GM10847 (cell line): ENCODE measurements around the gene KY.

Experiments used
- POLR2A ChIP-seq: IDR thresholded peaks from 2 replicates; pipeline ENCODE4 v1.6.1; 2011; ENCODE audit not compliant: insufficient read length; ENCODE audit errors: extremely low read depth

The KY gene, protein sequence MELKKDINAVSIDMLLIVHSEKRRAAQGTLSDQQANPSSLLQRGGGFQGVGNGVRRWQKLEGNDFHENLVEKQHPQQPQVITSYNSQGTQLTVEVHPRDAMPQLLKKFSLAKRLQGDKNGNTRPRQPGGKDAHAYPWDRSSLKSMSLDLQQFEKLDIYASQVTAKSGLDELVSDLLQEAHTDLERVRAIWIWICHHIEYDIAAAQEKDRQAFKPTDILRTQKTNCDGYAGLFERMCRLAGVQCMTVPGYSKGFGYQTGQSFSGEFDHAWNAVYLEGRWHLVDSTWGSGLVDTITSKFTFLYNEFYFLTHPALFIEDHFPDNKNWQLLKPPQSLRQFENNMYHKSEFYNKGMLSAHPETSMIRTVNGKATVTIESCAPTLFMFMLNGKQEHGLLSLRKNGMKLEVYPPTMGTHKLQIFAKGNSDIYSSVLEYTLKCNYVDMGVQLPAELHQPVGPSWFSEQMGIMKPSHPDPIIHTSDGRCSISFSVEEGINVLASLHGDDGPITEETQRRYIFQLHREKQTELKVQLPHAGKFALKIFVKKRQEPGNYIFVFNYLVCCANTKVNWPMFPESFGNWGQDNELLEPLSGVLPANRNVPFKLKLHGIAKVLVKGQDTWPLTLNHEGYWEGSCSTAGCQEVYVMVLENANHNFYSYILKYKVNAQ

DNA sequence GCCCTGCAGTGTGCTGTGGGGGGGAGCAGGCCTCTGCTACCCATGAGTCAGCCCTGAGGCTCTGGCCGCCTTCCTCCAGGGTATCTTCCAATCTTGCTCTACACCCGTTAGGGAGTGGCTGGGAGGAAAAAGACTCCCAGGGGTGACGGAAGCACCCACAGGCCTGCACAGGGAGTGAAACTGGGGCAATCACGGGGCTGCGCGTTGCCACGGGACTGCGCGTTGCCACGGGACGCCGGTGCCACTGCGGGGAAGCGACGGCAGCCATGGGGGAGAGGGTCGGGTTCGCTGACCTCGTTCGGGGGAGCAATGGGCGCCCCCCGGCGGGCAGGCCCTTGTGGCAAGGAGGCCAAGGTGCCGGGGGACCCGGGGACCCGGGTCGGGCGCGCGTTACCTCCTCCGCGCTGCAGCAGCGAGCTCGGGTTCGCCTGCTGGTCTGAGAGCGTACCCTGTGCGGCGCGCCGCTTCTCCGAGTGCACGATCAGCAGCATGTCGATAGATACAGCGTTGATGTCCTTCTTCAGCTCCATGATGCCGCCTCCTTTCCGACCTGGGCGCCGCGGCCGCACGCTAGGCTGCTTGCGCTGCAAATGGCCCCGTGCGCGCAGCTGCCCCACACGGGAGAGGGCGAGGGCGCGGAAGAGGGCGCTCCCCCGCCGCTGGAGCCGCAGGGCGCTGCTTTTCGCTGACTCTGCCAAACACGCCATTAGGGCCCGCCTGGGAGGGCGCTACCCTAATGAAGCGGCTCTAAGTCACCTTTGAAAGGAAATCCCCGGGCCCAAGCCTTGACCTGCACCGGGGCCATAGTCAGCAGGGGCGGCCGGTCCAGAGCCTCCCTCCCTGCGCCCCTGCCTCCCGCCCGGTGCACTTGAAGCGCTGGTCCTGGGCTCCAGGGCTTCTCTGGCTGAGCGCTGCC, at the start of gene KY:
Gene KY, minus strand, starts transcription at position 592 of the 916 bp plus-strand sequence. Its CDS starts 62 bp downstream, at position 530.
- no peak for TF ChIP-seq POLR2A

DNA sequence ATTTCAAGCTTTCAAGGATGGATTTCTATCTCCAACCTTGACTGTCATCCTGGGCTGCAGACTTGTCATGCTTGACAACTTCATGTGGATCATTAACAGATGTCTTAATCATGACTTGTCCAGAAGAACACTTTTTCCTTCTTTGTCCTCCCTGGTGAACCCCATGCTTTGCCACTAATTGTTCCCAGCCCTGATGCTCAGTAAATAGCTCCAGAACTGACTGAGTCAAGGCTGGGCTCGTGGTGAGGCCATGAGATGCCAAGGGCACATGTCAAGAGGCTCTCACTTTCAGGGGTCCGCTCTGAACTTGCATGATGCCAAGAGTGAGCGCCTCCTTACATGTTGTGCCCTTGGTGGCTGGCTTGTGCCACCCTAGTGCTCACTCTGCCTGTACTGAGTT, 48.9 kb upstream of the KY start:
- no peak for TF ChIP-seq POLR2A

DNA sequence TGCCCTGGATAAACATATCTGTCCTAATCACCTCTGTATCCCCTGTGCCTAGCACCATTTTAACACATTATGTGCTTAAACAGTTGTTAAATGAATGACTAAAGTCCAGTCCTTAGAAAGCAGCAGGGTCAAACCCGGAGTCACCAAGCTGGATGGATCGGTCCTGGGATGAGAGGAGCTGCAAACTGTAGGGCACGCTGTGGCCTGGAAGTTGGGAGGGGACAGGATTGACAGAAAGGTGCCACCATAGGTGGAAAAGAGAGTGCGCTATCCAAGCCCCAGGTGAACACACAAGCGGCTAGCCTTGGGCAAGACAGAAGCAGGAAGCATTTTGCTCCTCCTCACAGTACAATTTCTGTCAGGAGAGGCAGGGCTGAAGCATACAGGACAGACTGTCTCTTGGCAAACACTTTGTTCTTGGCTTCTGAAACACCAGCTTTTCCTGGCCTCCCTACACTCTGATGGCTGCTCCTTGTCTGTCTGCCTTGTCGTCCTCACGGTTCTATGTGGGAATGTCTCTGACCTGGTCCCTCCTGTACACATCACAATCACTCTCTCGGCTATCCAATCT, 48.4 kb upstream of the KY start:
- no peak for TF ChIP-seq POLR2A

DNA sequence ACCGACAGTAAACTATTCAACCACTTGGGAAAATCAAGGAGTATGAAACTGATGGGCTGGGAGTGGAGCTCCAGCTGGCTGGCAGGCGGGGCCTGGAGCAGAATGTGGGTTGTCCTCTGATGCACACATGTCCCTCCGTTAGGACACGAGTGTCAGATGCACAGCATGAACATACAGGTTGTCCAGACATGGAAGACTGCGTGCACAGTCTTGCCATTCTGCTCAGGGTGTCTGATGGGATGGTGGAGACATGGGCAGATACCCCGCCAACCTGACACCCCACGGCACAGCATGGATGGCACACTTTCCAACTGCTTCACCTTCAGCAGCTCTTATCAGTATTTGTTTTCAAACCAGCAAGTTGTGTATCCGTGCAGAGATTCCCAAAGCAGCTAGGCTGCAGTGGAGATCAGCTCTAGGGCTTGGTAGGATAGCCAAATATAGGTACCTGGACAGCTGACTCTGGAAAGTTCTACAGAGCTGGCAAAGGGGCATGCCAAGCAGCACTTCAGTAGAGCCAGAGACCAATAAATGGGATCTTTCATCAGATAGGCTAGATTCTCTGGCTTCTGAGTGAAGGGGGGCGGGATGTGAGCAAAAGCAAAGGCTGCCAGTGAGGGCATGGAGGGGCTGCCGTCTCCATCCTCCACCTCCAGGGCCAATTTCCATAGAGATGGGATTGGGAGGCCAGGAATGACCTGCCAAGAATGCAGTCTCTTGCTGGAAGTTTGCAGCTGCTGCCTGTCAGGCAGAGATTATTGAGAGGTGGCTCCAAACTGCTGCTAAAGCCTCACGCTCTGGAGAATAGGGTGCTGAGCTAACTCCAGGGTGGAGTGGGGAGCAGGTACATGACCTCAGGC, 47.2 kb upstream of the KY start:
- no peak for TF ChIP-seq POLR2A

DNA sequence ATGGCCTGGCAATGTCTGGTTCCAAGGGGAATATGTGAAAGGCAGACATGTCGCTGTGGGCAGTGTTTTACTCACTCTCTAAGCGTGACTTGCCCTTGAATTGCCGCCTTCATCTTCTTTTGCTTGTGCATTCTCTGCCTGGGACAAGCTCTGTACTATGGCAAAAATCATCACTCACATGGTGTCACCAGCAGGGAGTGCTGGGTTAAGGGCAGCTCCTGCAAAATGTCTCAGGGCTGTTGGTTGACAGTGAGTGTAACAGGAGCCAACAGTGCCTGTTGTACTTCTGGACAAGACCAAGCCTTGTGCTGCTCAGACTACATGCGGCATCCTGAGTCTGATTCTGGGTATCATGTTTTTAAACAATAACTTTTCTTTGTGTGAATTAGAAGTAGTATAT, 45.3 kb upstream of the KY start:
- TF ChIP-seq POLR2A = no peak

DNA sequence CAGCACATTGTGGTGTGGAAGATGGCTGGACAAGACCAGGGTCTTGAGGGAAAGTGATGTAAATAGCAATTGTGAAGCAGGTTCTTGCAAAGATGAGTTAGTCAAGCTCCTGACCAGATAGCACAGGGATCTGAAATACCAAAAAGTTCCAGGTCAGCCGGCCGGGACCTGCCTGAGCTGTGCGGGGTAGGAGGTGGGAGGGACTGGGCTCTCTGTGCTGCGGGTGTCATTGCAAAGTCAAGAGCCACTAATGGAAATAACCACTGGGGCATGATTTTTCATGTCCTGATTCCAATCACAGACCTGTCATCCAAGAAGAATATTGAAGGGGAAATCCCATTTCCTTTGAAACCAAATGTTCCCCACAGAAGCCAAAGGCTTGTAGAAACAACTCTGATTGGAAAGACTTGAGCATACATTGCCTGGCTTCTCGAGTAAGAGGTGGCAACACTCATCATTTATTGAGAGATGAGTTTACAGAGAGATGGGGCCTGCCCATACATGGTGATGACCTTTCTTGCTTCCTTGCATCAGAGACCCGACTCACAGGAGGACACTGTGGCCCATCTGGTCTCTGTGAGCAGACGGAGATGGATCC, 44.2 kb upstream of the KY start:
- TF ChIP-seq POLR2A = no peak

DNA sequence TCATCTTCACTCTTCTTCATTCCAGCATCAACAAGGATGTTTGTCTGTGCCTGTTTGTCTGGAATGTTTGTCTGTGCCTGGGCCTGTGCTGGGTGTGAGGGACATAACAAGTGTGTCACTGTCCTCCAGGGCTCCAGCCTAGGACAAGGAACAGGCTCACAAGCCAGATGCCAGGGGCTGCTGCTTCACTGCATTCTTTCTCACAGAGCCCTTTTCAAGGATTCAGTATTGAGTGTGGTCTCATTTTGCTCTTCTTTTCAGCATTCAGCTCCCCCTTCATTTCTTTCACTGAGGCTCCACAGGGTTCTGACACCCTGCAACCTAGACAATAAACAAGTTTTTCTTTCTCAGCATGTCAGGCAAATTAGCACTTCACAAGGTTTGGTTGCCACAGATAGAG, 43.6 kb upstream of the KY start:
- no peak for TF ChIP-seq POLR2A

DNA sequence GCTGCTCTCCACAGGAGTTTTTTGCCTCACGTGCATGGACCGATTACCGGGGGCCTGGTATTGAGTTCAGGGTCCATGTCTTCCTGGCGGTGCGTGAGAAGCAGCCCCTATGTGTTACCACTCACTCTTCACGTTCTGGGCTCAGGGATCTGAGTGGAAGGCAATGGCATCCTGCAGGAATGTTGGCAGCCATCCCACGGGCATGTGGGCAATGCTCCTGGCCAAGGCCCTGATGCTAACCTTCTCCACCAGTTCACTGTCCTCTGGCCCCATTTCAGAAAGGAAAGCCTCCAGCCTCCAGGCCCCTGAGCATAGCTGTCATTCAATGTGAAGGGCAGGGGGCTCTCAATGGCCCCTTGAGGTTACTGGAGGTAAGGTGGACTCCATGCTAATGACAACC, 43.0 kb upstream of the KY start:
- no peak for TF ChIP-seq POLR2A

DNA sequence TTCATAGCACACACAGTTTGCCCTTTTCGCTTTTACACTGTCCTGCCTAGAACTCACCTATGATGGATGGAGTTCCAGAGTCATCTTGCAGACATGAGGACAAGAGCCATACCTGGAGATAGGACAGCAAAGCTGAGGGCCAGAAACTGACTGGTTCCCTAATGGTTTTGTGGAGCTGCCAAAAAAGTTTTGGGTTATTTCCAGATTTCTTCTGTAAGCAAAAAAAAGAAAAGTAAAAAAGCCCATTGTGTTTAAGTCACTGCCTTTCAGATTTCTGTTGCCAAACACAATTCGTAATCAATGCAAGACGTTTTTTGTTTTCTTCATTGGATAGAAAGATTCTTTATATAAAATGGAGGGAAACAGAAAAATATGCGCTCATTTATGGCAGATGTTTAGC, 42.4 kb upstream of the KY start:
- TF ChIP-seq POLR2A = no peak

DNA sequence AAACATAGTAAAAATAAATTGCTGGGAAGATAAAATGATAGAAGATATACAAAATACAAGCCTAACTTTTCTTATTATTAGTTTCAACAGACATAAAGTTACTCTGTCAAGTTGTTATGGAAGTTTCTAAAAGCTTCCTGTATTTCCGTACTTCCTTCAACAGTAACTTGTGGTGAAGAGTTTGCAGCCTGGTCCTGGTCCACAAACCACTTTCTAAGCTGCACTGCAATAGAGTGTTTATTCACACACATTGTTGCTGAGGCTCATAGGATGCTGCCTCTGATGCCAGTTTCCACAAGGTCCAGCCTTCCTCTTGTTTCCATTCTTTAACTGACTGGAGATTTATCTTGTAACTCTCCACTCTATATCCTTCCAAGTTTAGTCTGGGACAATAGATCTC, 39.4 kb upstream of the KY start:
- no peak for TF ChIP-seq POLR2A

DNA sequence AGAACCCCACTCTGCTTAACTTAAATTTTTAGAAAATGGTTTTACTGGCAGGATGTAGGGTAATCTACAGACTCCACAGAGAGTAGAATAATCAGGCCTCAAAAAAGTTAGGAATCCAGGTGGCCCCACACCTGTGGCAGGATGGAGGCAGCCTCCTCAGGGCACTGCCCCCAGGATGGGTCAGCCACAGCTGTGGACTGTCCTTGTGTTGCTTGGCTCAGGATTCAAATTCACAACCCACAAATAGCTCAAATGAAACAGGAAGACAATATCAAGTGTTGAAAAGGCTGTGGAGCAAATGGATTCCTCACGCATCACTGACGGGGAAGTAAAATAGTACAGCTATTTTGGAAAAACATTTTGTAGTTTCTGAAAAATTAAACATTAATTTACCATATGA, 36.8 kb upstream of the KY start:
- no peak for TF ChIP-seq POLR2A

DNA sequence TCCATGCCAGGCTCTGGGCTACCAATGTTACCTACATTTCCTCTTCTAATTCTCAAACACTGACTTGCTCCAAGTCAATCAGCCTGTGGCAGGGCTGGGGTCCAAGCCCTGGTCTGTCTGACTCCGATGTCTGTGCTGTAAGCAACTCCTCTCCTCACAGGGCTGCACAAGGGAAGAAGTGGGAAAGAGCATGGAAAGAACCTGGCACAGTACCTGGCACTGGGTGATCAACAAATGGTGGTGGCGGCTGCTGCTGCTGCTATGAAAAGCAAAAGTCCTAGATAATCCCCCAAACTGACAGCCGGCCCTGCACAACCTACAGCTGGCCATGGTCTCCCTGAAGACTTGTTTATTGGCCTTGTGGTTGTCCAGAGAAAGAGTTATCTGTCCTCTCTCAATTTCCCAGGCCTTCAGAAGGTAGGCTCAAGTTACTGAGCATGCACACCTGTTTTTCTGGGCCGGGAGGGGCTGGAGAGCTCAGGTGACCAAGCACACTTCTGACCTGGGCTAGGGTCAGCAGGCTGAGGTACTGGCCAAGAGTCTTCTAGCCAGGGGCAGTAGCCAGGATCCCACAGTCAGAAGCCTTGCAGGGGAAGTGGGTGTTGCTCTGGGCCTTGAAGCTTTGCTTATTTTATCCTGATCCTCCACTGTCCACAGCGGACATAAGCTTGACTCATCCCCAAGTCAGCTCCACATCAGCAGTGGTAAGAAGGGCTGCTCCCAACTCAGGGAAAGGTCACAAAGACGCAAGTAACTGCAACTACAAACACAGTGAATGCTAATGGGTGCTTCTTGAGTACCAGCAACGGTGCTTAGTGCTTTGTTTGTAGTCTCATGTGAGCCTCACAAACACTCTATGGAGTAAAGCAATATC, 35.3 kb upstream of the KY start:
- no peak for TF ChIP-seq POLR2A
